ENCODE data around the gene KRTAP27-1. TPM values are rescaled to one million over a fixed set of nuclear protein-coding genes. Genes with fewer than 3 reads are reported as not detected.

KRTAP27-1 gene
- total and polyA plus RNA-seq, 2 experiments from 2014 or later, result not detected

- no peak for TF ChIP-seq CTCF (IDR thresholded peaks at IDR 0.05; ENCODE audit: low read depth, low read length)
- Histone ChIP-seq H3K36me3 (no peaks in the 10 kb centered on the region), H3K27ac (no peak overlapping the region), H3K4me1 (ENCODE audit: low read depth) (no peaks in the 10 kb centered on the region), H3K4me3 (no peak overlapping the region), H3K27me3 (no peaks in the 10 kb centered on the region), H3K9me3 (ENCODE audit: low read depth) (no peaks in the 10 kb centered on the region)
- DNase-seq (ENCODE audit: low read depth in 1 of 2, low spot score in 1 of 2), result no peak
These were observed 32.4 kb downstream of the KRTAP27-1 start for GRCh38 chr21:30305136-30305535.

DNA sequence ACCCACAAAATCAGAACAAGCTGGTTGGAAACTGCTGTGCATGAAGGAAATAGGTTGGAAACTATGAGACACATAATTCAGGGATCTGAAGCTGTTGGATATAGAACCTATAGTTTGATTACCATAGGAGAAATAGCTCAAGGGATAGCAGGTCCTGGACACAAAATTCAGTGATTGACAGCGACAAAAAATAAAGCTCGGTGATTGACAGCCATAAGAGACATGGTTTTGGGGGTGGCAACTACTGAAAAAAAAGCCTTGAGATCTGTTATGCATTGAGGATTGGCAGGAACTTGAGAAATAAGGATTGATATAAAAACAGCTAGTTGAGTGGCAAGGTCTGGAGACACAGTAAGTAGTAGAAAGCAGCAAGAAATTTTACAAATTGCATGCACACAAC, 48.3 kb downstream of the KRTAP27-1 start, which contains the start of gene KRTAP25-1:
KRTAP25-1 (minus strand) TSS at position 300 of the 400 bp plus-strand sequence; CDS start at position 276, 24 bp downstream.
- no peaks in the 10 kb centered on the region for H3K9me3 ChIP-seq (ENCODE audit: low read depth)
- no peaks in the 10 kb centered on the region for H3K4me1 ChIP-seq (ENCODE audit: low read depth)
- DNase-seq (ENCODE audit: low read depth in 1 of 2, low spot score in 1 of 2), result no peak
- no peak for TF ChIP-seq CTCF (IDR thresholded peaks at IDR 0.05; ENCODE audit: low read depth, low read length)
- H3K27me3 ChIP-seq, result no peaks in the 10 kb centered on the region
- H3K36me3 ChIP-seq, result no peaks in the 10 kb centered on the region
- H3K4me3 ChIP-seq, result no peak within 1 kb of the TSS
- H3K27ac ChIP-seq, result no peak within 1 kb of the TSS

Other genes starting within 250 kb of the KRTAP27-1 start
- not detected in 2 replicates for gene CLDN17, start 170.9 kb downstream of the KRTAP27-1 start, total RNA-seq
- not detected in 2 replicates for gene CLDN17, start 170.9 kb downstream of the KRTAP27-1 start, polyA plus RNA-seq
- gene CLDN8, start 121.6 kb downstream of the KRTAP27-1 start, total RNA-seq, result not detected in 2 replicates
- gene CLDN8, start 121.6 kb downstream of the KRTAP27-1 start, polyA plus RNA-seq, result not detected in 2 replicates
- not detected in 2 replicates for gene KRTAP24-1, start 54.7 kb downstream of the KRTAP27-1 start, total RNA-seq
- not detected in 2 replicates for gene KRTAP24-1, start 54.7 kb downstream of the KRTAP27-1 start, polyA plus RNA-seq
- not detected in 2 replicates for gene KRTAP25-1, start 48.2 kb downstream of the KRTAP27-1 start, total RNA-seq
- not detected in 2 replicates for gene KRTAP25-1, start 48.2 kb downstream of the KRTAP27-1 start, polyA plus RNA-seq
- gene KRTAP26-1, start 17.4 kb downstream of the KRTAP27-1 start, total RNA-seq, result not detected in 2 replicates
- not detected in 2 replicates for gene KRTAP26-1, start 17.4 kb downstream of the KRTAP27-1 start, polyA plus RNA-seq
- gene KRTAP23-1, start 10.9 kb upstream of the KRTAP27-1 start, total RNA-seq, result not detected in 2 replicates
- gene KRTAP23-1, start 10.9 kb upstream of the KRTAP27-1 start, polyA plus RNA-seq, result not detected in 2 replicates
- not detected in 2 replicates for gene KRTAP13-2, start 34.6 kb upstream of the KRTAP27-1 start, total RNA-seq
- gene KRTAP13-2, start 34.6 kb upstream of the KRTAP27-1 start, polyA plus RNA-seq, result not detected in 2 replicates
- gene KRTAP13-1, start 58.3 kb upstream of the KRTAP27-1 start, total RNA-seq, result not detected in 2 replicates
- gene KRTAP13-1, start 58.3 kb upstream of the KRTAP27-1 start, polyA plus RNA-seq, result not detected in 2 replicates
- not detected in 2 replicates for gene KRTAP13-3, start 88.2 kb upstream of the KRTAP27-1 start, total RNA-seq
- not detected in 2 replicates for gene KRTAP13-3, start 88.2 kb upstream of the KRTAP27-1 start, polyA plus RNA-seq
- gene KRTAP13-4, start 92.5 kb upstream of the KRTAP27-1 start, total RNA-seq, result not detected in 2 replicates
- not detected in 2 replicates for gene KRTAP13-4, start 92.5 kb upstream of the KRTAP27-1 start, polyA plus RNA-seq
- gene KRTAP15-1, start 102.6 kb upstream of the KRTAP27-1 start, total RNA-seq, result not detected in 2 replicates
- gene KRTAP15-1, start 102.6 kb upstream of the KRTAP27-1 start, polyA plus RNA-seq, result not detected in 2 replicates
- not detected in 2 replicates for gene KRTAP19-1, start 142.7 kb upstream of the KRTAP27-1 start, total RNA-seq
- not detected in 2 replicates for gene KRTAP19-1, start 142.7 kb upstream of the KRTAP27-1 start, polyA plus RNA-seq
- gene KRTAP19-2, start 149.7 kb upstream of the KRTAP27-1 start, total RNA-seq, result not detected in 2 replicates
- gene KRTAP19-2, start 149.7 kb upstream of the KRTAP27-1 start, polyA plus RNA-seq, result not detected in 2 replicates
- gene KRTAP19-3, start 154.3 kb upstream of the KRTAP27-1 start, total RNA-seq, result not detected in 2 replicates
- gene KRTAP19-3, start 154.3 kb upstream of the KRTAP27-1 start, polyA plus RNA-seq, result not detected in 2 replicates
- gene KRTAP19-4, start 159.5 kb upstream of the KRTAP27-1 start, total RNA-seq, result not detected in 2 replicates
- gene KRTAP19-4, start 159.5 kb upstream of the KRTAP27-1 start, polyA plus RNA-seq, result not detected in 2 replicates
- gene KRTAP19-5, start 164.4 kb upstream of the KRTAP27-1 start, total RNA-seq, result not detected in 2 replicates
- not detected in 2 replicates for gene KRTAP19-5, start 164.4 kb upstream of the KRTAP27-1 start, polyA plus RNA-seq
- gene KRTAP19-6, start 204.2 kb upstream of the KRTAP27-1 start, total RNA-seq, result not detected in 2 replicates
- gene KRTAP19-6, start 204.2 kb upstream of the KRTAP27-1 start, polyA plus RNA-seq, result not detected in 2 replicates
- not detected in 2 replicates for gene KRTAP19-7, start 223.6 kb upstream of the KRTAP27-1 start, total RNA-seq
- not detected in 2 replicates for gene KRTAP19-7, start 223.6 kb upstream of the KRTAP27-1 start, polyA plus RNA-seq